Activated effector memory CD4-positive, alpha-beta T cell treated with Interleukin-2 at 50 U/mL for 16 hours (primary cell): ENCODE results near the gene CCR9.
"Not testable (repeated sequence)": the region's sequence is repeated elsewhere in the genome, so short reads cannot be mapped to it uniquely, and the experiment has no call there.

Experiments
- DNase-seq: peaks from one replicate; pipeline ENCODE4 v3.0.0-alpha.2; 2020

The CCR9 gene

GRCh38 chr3:45885979-45886705, at the start of gene CCR9:
TSS of gene CCR9 (plus strand) at chr3:45886543. CDS start at chr3:45894934, 8,391 bp downstream.
- DNase-seq, result no peak

- DNase-seq, result no peak
Measured at GRCh38 chr3:45838466-45838865, 47.9 kb upstream of the CCR9 start.

- no peak for DNase-seq
Measured at GRCh38 chr3:45841420-45841756, 45.0 kb upstream of the CCR9 start.

- DNase-seq, result peak; percentile 86
Measured at GRCh38 chr3:45841757-45842491, 44.4 kb upstream of the CCR9 start, which contains the start of gene LZTFL1. TSS of gene LZTFL1 (minus strand) at chr3:45842119. CDS start at chr3:45841991, 128 bp downstream.

GRCh38 chr3:45842851-45843625, 43.3 kb upstream of the CCR9 start:
- DNase-seq, result no peak

GRCh38 chr3:45844616-45845015, 41.7 kb upstream of the CCR9 start:
- DNase-seq, result no peak

- DNase-seq, result no peak
Measured at GRCh38 chr3:45848392-45848791, 38.0 kb upstream of the CCR9 start.

- no peak for DNase-seq
Measured at GRCh38 chr3:45852828-45853227, 33.5 kb upstream of the CCR9 start.

- DNase-seq, result not testable (repeated sequence)
Measured at GRCh38 chr3:45856323-45856722, 30.0 kb upstream of the CCR9 start.

GRCh38 chr3:45857024-45857423, 29.3 kb upstream of the CCR9 start:
- DNase-seq, result not testable (repeated sequence)

- DNase-seq, result no peak
Measured at GRCh38 chr3:45858809-45859543, 27.4 kb upstream of the CCR9 start.

GRCh38 chr3:45860481-45860880, 25.9 kb upstream of the CCR9 start:
- DNase-seq, result no peak

GRCh38 chr3:45861043-45861719, 25.2 kb upstream of the CCR9 start:
- DNase-seq, result no peak

GRCh38 chr3:45864760-45865519, 21.4 kb upstream of the CCR9 start:
- no peak for DNase-seq

GRCh38 chr3:45865563-45865962, 20.8 kb upstream of the CCR9 start:
- no peak for DNase-seq

- DNase-seq, result no peak
Measured at GRCh38 chr3:45868213-45868612, 18.1 kb upstream of the CCR9 start.

- no peak for DNase-seq
Measured at GRCh38 chr3:45868650-45869049, 17.7 kb upstream of the CCR9 start.

GRCh38 chr3:45869638-45870037, 16.7 kb upstream of the CCR9 start:
- no peak for DNase-seq

GRCh38 chr3:45870099-45870498, 16.2 kb upstream of the CCR9 start:
- DNase-seq, result peak; percentile 68

- no peak for DNase-seq
Measured at GRCh38 chr3:45871780-45872179, 14.6 kb upstream of the CCR9 start.

- no peak for DNase-seq
Measured at GRCh38 chr3:45872569-45872968, 13.8 kb upstream of the CCR9 start.

GRCh38 chr3:45873036-45873435, 13.3 kb upstream of the CCR9 start:
- DNase-seq, result no peak
